Breast epithelium (tissue), 3 donors: ENCODE results near the gene KCNG2.

Experiments used
- POLR2A ChIP-seq: fragments of 450-650 bp; IDR thresholded peaks from one replicate; pipeline ENCODE4 v1.6.1; 2016; ENCODE audit warnings: antibody characterized with exemption, mild to moderate bottlenecking, moderate library complexity
- POLR2AphosphoS5 ChIP-seq, 3 donors: sonication (generic); formaldehyde crosslinking; IDR thresholded peaks; one replicate each; pipeline ENCODE4 v1.6.1; 2017; ENCODE audit warnings: antibody characterized with exemption in 3 of 3
- TF ChIP-seq, protein P1 (sequence below), 3 donors: fragments of 450-650 bp; IDR thresholded peaks; one replicate each; pipeline ENCODE4 v1.5.1; 2016 to 2017; ENCODE audit warnings: antibody characterized with exemption in 3 of 3, mild to moderate bottlenecking in 3 of 3, moderate library complexity in 3 of 3

DNA sequence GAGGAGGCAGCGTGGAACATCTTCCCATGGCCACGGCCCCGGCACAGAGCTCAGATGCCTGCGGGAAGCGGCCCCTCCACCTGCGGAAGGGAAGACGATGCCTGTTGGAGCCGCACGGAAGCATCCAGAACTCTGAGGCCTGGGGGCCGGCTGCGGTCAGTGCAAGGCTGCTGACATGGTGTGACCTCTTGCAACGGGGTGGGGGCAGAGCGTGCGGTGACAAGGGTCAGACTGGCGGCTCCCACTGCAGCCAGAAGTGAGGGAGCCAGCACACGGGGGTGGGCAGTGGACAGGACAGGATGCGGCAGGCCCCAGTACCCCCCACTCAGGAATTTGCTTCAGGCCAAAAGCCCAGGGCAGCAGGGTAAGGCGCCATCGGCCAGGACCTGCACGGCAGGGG lies 104.9 kb downstream of the KCNG2 start:
- TF ChIP-seq, protein P1, sequence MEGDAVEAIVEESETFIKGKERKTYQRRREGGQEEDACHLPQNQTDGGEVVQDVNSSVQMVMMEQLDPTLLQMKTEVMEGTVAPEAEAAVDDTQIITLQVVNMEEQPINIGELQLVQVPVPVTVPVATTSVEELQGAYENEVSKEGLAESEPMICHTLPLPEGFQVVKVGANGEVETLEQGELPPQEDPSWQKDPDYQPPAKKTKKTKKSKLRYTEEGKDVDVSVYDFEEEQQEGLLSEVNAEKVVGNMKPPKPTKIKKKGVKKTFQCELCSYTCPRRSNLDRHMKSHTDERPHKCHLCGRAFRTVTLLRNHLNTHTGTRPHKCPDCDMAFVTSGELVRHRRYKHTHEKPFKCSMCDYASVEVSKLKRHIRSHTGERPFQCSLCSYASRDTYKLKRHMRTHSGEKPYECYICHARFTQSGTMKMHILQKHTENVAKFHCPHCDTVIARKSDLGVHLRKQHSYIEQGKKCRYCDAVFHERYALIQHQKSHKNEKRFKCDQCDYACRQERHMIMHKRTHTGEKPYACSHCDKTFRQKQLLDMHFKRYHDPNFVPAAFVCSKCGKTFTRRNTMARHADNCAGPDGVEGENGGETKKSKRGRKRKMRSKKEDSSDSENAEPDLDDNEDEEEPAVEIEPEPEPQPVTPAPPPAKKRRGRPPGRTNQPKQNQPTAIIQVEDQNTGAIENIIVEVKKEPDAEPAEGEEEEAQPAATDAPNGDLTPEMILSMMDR (IDR thresholded peaks at IDR 0.05): no peak
- no peak for TF ChIP-seq POLR2A
- TF ChIP-seq POLR2AphosphoS5 (IDR thresholded peaks at IDR 0.05): no peak
